Endothelial cell (in vitro differentiated cells): ENCODE measurements around the gene CUTA. TPM values are rescaled to one million over a fixed set of nuclear protein-coding genes. Genes with fewer than 3 reads are reported as not detected.

Experiments used
- DNase-seq: peaks from one replicate; pipeline ENCODE4 v3.0.0; 2021; ENCODE audit warnings: low spot score
- H3K27ac Mint-ChIP-seq: one replicate; pipeline ENCODE4 v1.8.0; 2021; ENCODE audit warnings: mixed read lengths, inconsistent platforms; ENCODE audit not compliant: unreplicated experiment
- H3K27me3 Mint-ChIP-seq: one replicate; pipeline ENCODE4 v1.8.0; 2021; ENCODE audit warnings: mild to moderate bottlenecking, moderate library complexity, mixed read lengths, inconsistent platforms; ENCODE audit not compliant: unreplicated experiment
- H3K36me3 Mint-ChIP-seq: one replicate; pipeline ENCODE4 v1.8.0; 2021; ENCODE audit warnings: mild to moderate bottlenecking, low read depth, mixed read lengths, inconsistent platforms; ENCODE audit not compliant: unreplicated experiment
- H3K4me1 Mint-ChIP-seq: one replicate; pipeline ENCODE4 v1.8.0; 2021; ENCODE audit warnings: mild to moderate bottlenecking, mixed read lengths, inconsistent platforms; ENCODE audit not compliant: unreplicated experiment
- H3K4me3 Mint-ChIP-seq: one replicate; pipeline ENCODE4 v1.8.0; 2021; ENCODE audit warnings: mild to moderate bottlenecking, mixed read lengths, inconsistent platforms; ENCODE audit not compliant: unreplicated experiment
- H3K9me3 Mint-ChIP-seq: one replicate; pipeline ENCODE4 v1.8.0; 2021; ENCODE audit warnings: mixed read lengths, inconsistent platforms; ENCODE audit not compliant: unreplicated experiment
- total RNA-seq: library from RNA; stranded (reverse); fragmentation: NEBNext Ultra II Directional; extraction: Animal tissue kit (Norgen Biotek cat#: 25700); gene quantifications from one replicate; pipeline ENCODE4 v1.2.1, GENCODE V29; 2021; ENCODE audit not compliant: unreplicated experiment
- TF ChIP-seq, protein P1 (sequence below): fragments of 200-600 bp; sonication (generic); IDR thresholded peaks from one replicate; pipeline ENCODE4 v1.5.0; 2021; ENCODE audit warnings: antibody characterized with exemption; ENCODE audit not compliant: unreplicated experiment

CUTA gene
- total RNA-seq, 1 donor from 2014 or later = 163 TPM

- H3K27ac Mint-ChIP-seq = peak overlapping the region; percentile 81
- H3K36me3 Mint-ChIP-seq = peaks cover 50% of the 10 kb centered on the region
- H3K27me3 Mint-ChIP-seq = peaks cover 3% of the 10 kb centered on the region
- DNase-seq = no peak
- H3K4me1 Mint-ChIP-seq = peaks cover 23% of the 10 kb centered on the region
- no peaks in the 10 kb centered on the region for H3K9me3 Mint-ChIP-seq
- TF ChIP-seq, protein P1, sequence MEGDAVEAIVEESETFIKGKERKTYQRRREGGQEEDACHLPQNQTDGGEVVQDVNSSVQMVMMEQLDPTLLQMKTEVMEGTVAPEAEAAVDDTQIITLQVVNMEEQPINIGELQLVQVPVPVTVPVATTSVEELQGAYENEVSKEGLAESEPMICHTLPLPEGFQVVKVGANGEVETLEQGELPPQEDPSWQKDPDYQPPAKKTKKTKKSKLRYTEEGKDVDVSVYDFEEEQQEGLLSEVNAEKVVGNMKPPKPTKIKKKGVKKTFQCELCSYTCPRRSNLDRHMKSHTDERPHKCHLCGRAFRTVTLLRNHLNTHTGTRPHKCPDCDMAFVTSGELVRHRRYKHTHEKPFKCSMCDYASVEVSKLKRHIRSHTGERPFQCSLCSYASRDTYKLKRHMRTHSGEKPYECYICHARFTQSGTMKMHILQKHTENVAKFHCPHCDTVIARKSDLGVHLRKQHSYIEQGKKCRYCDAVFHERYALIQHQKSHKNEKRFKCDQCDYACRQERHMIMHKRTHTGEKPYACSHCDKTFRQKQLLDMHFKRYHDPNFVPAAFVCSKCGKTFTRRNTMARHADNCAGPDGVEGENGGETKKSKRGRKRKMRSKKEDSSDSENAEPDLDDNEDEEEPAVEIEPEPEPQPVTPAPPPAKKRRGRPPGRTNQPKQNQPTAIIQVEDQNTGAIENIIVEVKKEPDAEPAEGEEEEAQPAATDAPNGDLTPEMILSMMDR = no peak
- peak overlapping the region; percentile 71 for H3K4me3 Mint-ChIP-seq
These were observed 28.4 kb upstream of the CUTA start for GRCh38 chr6:33446356-33446755.

- Mint-ChIP-seq H3K36me3 (peaks cover 42% of the 10 kb centered on the region), H3K27me3 (peaks cover 3% of the 10 kb centered on the region), H3K4me1 (peaks cover 16% of the 10 kb centered on the region), H3K9me3 (no peaks in the 10 kb centered on the region), H3K4me3 (no peak overlapping the region), H3K27ac (no peak overlapping the region)
- TF ChIP-seq, protein P1 = no peak
- no peak for DNase-seq
These were observed 27.3 kb upstream of the CUTA start for GRCh38 chr6:33445119-33445603.

- Mint-ChIP-seq H3K36me3 (peaks cover 44% of the 10 kb centered on the region), H3K27me3 (peaks cover 9% of the 10 kb centered on the region), H3K4me1 (peaks cover 13% of the 10 kb centered on the region), H3K4me3 (no peak overlapping the region), H3K9me3 (no peaks in the 10 kb centered on the region), H3K27ac (no peak overlapping the region)
- TF ChIP-seq, protein P1 = no peak
- DNase-seq = no peak
These were observed 26.0 kb upstream of the CUTA start for GRCh38 chr6:33443619-33444504.

- no peak for DNase-seq
- Mint-ChIP-seq H3K9me3 (no peaks in the 10 kb centered on the region), H3K4me1 (peaks cover 6% of the 10 kb centered on the region), H3K4me3 (no peak overlapping the region), H3K27me3 (peaks cover 6% of the 10 kb centered on the region), H3K27ac (no peak overlapping the region), H3K36me3 (peaks cover 36% of the 10 kb centered on the region)
- TF ChIP-seq, protein P1 = no peak
These were observed 25.1 kb upstream of the CUTA start for GRCh38 chr6:33443025-33443424.

GRCh38 chr6:33442283-33442682 lies 24.4 kb upstream of the CUTA start:
- Mint-ChIP-seq H3K4me1 (peaks cover 3% of the 10 kb centered on the region), H3K27ac (peak overlapping the region; percentile 52), H3K9me3 (no peaks in the 10 kb centered on the region), H3K27me3 (peaks cover 6% of the 10 kb centered on the region), H3K4me3 (peak overlapping the region; percentile 31), H3K36me3 (peaks cover 31% of the 10 kb centered on the region)
- TF ChIP-seq, protein P1 = no peak
- no peak for DNase-seq
